Measurements from ENCODE around the gene R3HCC1L.

Gene R3HCC1L

DNA sequence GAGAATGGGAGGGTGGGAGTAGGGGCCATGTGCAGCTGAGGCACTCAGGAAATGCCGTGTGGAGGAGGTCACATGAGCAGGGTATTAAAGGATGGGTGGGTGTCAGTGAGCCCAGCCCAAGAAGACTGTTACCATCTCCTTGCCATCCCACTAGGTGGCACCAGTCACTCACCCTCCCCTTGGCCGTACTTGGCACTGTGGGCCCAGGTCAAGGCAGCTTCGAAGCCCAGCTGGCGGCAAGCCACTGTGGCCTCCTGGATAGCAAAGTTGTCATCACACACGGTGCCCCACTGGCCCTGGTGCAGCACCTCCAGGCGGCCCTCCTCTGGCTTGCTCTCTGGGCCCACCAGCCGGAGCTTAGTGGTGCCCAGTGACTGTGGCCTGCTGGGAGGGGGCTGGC, 128.1 kb downstream of the R3HCC1L start:
- no peak for DNase-seq

DNA sequence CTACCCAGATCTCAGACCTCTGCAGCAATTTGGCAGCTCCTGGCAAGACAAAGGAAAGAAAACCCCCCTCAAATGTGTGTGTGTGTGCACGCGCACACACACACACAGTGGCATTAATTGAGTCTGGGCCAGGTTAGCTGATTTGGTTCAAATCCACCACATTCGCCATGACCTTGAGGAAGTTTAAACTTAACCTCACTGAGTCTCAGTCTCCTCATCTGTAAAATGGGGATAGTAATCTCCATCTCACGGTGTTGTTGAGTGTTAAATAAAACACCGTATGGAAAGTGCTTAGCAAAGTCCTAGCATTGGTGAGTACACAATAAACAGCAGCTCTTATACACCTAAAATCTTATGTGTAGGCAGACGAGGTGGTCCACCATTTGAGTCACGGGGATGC, 128.6 kb downstream of the R3HCC1L start:
- no peak for DNase-seq

DNA sequence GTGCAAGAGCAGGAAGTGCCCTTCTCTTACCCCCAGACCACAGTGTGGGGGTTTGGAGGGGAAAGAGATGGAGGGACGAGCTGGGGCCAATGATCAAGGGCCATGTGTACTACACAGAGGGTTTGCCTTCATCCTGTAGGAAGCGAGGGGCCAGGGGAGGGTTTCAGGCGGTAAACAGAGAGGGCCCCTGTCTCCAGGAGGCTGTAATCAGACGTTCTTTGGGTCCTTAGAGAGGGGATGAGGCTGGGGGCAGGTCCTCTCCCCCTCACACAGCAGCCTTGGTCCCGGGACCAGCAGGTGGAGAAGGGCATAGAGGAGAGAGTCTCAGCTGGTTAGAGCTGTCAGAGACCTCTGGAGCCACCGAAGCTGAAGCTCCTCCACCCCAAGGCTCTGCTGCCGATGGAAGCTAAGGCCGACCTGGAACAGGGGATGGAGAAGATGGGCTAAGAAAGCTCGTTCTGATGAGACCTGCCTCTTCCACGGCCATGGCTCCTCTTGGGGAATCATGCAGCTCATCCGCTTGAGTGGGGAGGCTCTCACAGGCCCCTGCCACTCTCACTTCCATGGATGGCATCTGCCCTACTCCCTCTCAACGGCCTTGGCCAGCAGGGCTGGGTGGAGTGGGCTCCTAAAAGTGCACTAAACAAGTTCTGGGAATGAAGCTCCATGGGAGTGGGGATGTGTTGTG, 130.1 kb downstream of the R3HCC1L start:
- DNase-seq: no peak

DNA sequence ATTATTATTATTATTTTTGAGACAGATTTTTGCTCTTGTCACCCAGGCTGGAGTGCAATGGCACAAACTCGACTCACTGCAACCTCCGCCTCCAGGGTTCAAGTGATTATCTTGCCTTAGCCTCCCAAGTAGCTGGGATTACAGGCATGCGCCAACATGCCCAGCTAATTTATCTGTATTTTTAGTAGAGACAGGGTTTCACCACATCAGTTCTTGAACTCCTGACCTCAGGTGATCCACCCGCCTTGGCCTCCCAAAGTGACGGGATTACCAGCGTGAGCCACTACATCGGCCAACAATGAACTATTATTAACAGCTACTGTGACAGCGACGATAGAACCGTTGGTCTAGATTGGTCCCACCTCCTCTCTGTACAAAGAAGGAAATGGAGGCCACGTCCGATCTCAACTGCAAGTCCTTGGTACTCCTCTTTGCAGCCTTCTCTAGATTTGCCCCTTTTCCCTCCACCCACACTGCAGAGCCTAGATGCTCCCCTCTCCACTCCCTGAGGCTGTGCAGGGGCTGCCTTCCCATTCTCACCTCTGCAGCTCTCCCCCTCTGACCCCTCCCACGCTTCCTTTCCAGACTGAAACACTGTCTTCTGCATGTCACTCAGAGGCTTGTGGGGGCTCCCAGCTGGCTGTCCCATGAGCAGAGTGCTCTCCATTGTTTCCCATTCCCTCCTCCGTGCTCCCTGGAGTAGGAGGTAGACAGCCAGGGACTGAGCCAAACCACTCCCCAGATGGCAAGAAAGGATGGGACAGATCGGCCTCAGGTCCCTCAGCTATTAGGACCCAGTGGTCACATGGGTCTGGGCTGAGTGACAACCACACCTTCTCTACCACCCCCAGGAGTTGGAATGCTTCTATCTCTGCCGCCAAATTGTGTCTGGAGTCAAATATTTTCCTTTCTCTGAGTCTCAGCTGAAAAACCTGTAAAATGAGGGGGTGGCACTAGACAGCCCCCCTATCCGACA, 131.2 kb downstream of the R3HCC1L start:
- DNase-seq: no peak

- DNase-seq: no peak
Measured at GRCh38 chr10:98266647-98267046, 132.2 kb downstream of the R3HCC1L start.

GRCh38 chr10:98267069-98267893, 132.8 kb downstream of the R3HCC1L start:
- no peak for DNase-seq

DNA sequence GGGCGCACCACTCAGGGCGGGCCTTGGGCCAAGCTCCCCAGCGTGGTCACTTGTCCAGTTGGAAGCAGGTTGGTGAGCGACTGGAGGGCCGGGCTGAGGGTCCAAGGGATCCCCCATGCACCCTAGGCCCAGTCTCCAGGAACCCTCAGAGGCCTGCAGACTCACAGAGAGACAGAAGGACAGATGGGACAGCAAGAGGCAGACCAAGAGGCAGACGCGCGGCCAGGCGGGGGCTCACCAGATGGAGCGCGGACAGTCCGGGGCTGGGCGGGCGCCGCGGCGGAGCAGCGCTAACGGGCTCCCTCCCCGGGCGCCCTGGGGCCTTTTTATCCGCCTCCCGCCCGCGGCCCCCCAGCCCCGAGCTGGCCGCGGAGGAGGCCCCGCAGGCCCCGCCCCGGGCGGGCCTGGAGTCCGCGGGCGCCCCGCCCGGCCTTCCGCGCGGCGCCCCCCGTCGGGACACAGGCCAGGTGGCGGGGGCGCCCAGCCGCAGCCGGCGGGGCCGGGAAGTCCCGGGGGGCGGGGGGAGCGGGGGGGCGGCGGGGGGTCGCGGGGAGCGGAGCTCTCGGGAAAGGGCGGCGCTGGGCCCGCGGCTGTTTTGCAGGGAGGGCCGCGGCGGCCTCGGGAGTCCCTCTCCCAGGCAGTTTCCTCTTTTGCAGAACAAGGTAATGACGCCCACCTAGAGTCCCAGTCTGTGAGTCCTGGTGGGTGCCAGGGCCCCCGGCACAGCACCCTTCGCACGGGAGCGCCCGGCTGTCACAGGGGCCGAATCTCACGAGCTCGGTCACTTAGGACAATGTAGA, 133.6 kb downstream of the R3HCC1L start, which contains the start of gene LOXL4:
Gene LOXL4, minus strand, starts transcription at position 301 of the 800 bp plus-strand sequence. CDS start 5,175 bp downstream, outside the sequence.
- no peak for DNase-seq

DNA sequence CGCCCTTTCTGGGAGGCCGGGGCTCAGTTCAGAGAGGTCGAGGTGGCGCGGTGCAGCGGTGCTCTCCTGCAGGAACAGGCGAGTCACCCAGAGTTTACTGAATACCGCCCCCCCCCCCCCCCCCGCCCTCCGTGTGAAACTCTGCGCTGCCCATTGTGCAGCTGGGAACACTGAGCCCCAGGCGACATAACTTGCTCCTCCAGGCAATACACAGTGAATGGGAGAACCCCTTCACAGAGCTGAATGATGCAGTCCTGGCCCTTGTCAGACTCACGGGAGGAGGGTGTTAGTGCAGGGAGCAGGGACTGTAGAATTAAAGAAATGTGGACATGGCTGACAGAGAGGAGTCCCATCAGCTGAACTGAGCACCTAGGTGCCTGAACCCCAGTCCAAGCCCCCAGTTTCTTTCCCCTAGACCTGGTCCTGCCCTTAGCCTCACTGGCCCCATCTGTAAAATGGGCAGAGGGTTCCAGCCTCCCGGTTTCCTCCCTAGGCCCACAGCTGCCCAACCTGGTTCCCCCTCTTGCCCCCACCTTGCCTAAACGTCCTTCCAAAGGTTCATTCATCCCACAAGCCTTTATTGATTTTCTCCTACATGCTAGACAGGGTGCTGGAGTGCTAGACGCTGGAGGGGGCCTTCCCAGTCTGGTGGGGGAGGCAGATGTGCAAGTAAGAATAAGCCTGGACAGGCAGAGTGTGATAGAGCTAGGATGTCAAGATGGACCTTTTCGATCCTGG, 134.4 kb downstream of the R3HCC1L start:
- DNase-seq: no peak

DNA sequence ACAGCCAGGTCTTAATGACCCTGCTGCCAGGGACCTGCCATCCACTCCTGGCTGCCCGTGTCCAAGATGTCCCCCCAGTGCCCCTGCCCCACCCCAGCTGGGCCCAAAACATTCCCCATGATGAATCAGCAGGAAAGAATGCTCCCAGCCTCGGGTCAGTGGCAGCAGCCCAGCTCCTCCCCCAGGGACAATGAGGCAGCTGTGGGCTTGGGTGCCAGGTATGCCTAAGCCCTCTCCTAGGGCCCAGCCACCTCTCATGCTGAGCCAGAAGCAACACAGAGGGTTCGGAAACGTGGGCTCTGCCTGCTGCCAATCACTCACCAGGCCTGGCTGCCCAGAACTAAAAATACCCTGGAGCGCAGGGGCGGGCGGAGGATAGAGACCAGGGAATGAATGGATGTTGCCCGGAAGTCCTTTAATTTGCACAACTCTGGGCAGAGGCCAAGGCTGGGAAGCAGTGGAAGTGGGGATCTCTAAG, 135.0 kb downstream of the R3HCC1L start:
- no peak for DNase-seq

- DNase-seq: no peak
Measured at GRCh38 chr10:98270073-98270740, 135.8 kb downstream of the R3HCC1L start.

GRCh38 chr10:98270786-98271185, 136.3 kb downstream of the R3HCC1L start:
- no peak for DNase-seq

- no peak for DNase-seq
Measured at GRCh38 chr10:98272245-98272644, 137.8 kb downstream of the R3HCC1L start.

DNA sequence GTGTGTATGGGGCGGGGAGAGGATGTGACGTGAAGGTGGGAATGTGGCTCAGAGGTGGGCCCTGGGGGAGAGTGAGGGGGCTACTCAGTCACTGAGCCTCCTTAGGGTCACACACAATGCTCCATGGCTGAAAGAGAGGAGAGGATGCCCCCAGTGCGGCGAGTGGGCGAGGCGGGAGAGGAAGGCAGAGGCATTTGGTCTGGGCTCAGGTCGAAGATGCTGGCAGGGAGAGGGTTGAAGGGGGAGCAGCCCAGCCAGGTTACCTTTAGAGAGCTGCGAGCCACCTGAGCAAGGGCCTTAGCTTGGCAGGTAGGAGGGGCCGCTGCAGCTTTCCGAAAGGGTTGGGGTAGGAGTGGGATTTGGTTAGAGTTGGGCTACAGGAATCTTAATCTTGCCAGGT, 138.2 kb downstream of the R3HCC1L start:
- no peak for DNase-seq

DNA sequence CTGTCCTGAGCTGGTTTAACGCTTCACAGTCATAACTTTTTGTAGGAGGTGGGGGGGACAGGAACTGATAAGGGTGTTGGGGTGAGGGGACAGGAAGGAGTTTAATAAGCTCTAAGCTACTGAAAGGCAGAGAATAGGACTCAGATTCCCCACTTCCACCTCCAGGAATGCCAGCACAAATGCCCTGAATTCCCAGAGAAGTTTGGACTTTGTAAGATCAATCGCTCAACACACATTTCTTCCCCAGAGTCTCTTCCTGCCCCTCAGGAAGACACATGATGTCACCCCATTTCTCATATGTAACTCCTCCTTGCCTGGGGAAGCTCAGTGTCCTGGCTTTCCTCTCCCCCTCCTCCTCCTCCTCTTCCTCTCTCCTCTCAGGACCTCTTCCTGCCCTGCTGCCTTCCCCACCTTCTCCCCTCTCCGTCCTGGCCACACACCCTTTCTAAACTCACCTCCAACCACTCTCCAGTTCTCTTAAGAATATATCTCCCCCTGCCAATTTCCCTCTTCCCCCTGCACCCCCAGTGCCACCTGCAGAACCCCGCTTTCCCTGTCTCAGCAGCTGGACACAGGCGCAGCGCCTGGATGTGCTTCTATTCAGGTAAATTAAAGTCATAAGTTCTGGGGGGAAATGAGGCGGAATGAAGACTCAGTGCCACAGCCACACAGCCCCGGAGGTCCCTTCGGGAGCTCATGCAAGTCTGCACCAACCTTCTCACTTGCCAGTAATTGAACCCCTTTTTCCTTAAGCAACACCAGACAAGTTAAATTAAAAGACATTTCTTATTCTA, 138.8 kb downstream of the R3HCC1L start:
- no peak for DNase-seq

DNA sequence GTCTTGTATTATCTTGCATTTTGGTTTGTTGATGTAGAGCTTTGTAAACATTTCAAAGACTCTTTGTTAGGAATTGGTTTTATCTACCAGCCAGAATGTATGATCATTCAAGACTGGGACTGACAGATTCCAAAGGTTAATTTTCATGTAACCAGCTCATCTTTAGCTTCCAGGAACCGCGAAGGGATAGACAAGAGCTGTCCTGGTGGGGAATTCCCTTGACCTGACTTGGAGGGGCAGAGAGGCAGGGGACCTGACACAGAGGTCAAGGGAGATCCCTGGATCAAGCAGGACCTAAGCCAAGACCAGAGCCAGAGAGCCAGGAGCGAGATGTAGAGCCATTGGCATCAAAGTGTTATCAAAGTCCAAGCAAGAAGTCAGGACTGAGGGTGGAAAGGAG, 140.1 kb downstream of the R3HCC1L start:
- no peak for DNase-seq

DNA sequence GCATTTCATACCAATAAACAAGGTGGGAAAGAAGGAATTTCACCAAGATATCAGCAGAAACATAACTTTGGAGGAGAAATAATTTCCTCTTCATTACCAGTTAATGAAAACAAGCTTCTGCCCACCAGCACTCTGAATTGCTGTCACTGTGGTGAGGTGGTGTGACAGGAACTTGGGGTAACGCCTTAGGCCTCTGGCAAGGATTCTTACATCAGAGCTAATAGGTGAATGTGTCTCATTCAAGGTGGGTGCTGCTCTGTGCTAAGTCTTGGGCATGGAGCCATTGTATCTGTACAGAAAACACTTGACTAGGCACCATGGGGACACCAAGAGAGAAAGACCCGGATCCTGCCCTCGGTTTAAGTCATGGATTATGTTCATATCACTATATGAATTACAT, 141.9 kb downstream of the R3HCC1L start:
- DNase-seq: no peak

GRCh38 chr10:98285416-98285815, 151.0 kb downstream of the R3HCC1L start:
- DNase-seq: no peak

GRCh38 chr10:98286419-98286818, 152.0 kb downstream of the R3HCC1L start:
- DNase-seq: no peak

DNA sequence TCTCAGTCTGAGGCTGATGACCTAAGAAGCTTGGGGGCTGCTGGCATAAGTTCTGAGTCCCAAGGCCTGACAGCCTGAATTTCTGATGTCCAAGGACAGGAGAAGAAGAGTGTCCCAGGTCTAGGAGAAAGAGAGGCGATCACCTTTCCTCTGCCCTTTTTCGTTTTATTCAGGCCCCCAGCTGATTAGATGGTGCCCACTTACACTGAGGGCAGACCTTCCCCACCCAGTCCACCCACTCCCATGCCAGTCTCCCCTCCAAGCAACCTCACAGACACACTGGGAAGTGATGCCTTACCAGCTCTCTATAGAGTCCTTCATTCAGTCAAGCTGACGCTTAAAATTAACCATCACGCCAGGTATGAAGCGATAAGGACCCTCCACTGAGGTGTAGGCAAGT, 152.9 kb downstream of the R3HCC1L start:
- no peak for DNase-seq

GRCh38 chr10:98289802-98290209, 155.3 kb downstream of the R3HCC1L start:
- no peak for DNase-seq
